HG02642 (cell line): ENCODE results near the gene FEM1B.
"Not testable (repeated sequence)": the region's sequence is repeated elsewhere in the genome, so short reads cannot be mapped to it uniquely, and the experiment has no call there.

Experiments used
- ATAC-seq: cut with Tn5 transposase; IDR thresholded peaks from one replicate; pipeline ENCODE4 v1.9.1; 2021; ENCODE audit warnings: mild to moderate bottlenecking; ENCODE audit not compliant: unreplicated experiment, poor library complexity

Gene FEM1B

DNA sequence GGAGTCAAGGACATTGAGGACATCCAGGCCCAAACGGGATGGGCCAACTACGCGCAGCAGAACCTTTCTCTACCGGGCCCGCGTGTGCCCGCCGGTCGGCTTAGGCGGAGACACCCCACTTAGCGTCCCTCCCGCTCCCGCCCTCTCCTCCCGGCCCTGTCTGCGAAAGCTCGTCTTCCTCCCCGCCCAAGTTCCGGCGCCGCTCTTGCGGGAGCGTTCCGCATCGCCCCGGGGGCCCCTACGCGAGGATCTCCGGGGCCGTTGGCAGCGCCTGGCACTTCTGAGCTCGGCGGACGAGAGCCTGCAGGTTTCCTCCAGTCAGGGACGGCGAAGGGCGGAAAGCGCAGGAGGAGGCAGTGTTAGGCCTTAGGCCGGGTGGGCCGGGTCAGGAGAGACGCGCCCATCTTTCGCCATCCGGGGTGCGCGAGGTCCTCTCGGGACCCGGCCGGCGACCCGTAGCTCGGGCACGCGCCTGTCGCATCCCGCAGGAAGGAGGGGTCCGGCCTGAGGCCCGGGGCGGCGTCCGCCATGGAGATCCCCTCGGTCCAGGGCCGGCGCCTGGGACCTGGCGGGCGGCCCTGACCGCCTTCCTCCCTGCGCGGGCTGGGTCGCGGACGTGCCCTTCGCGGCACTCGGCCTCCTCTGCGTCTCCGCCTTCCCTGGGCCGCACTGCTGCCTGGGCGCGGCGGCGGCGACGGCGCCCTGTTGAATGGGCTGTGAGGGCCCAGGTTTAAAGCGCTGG lies at the start of gene FEM1B:
FEM1B (plus strand) TSS at position 143 of the 742 bp plus-strand sequence. CDS start 673 bp downstream, outside the sequence.
- ATAC-seq = peak; percentile 78

DNA sequence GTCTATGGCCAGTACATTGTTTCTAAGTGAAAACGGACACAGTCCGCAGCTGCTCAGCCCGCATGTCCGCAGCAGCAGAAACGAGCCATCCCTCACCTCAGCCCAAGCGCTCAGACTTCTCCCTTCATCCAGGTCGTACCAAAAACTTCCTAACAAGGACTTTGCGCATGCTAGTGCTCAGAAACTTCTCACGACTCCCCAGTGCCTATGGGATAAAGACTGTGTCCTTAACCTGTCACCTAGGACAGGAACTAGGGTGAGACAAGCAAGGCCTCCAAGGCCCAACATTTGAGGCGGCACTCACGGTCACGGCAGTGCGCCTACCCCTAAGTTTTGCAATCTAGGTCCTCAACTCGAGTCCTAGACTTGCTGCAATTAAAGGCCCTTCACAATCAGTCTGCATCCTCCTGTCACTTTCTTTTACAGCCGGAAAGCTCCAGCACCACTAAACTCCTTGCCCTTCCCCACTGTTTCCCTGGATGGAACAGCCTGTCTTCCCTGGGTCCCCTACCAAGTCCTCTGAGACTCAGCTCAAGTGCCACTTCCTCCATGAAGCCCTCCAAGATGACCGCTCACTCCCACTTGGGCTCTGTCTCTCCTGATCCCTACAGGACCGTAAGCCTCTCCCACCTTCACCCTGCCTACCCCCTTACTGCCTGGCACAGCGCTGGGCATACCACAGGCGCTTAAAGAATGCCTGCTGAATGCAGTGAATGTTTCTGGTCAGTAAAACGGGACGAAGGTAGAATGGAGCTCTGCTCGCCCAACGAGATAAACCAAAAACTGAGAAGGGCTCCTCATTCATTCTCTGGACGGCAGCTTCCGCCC lies 49.2 kb upstream of the FEM1B start:
- ATAC-seq = no peak

DNA sequence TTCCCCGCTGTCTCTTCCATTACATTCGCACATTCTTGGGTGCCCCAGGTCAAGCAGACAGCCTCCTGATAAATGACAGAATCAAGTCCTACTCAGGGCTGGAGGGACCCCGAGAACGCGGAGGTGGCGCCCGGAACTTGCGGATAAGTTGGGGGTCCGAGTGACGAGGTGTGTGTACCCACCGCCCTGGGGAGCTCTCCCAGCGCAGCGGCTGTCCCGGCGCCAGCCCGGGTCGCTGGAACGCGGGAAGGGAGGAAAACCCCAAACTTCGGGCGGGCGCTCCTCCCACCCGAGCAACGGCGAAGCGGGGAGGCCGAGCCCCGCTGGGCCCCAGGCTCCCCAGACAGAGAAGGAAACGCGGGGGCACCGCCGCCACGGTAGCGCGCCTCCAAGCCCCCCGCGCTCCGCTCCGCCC lies 48.6 kb upstream of the FEM1B start:
- no peak for ATAC-seq

DNA sequence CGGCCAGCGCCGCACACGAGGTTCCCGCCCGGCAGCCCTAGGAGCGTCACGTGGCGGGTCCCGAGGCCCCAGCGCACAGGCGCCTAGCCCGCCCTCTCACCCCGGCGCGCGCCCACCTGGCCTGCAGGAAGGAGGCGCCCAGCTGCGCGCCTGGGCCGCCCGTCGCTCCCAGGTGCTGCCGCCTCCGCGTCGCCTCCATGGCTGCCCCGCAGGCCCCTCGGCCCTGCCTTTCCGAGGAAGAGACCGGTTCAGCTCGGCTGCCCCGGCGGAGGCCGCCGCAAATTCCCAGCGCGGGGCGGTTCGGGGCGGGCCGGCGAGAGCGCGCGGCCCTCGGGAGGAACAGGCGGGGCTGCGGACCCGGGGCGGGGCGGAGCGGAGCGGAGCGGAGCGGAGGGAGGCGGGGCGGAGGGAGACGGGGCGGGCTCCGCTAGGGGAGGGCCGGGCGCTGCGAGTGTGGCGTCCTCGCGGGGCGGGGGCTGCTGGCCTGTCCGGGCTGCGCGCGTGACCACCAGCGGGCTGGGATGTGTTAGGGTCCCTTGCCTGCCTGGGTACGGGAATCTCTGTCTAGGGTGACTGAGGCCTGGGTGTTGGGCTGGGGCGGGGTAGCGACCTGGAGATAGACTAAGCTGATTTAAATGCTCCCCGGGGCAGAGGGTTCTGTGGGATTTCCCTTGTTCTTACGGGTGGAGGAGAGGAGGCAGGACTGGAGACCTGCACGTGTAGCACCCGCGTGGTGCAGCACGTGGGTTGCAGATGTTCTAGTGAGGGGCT lies 48.0 kb upstream of the FEM1B start, which contains the start of gene CLN6:
CLN6 (minus strand) TSS at position 343 of the 771 bp plus-strand sequence; CDS start at position 199, 144 bp downstream.
- ATAC-seq = peak; percentile 83

DNA sequence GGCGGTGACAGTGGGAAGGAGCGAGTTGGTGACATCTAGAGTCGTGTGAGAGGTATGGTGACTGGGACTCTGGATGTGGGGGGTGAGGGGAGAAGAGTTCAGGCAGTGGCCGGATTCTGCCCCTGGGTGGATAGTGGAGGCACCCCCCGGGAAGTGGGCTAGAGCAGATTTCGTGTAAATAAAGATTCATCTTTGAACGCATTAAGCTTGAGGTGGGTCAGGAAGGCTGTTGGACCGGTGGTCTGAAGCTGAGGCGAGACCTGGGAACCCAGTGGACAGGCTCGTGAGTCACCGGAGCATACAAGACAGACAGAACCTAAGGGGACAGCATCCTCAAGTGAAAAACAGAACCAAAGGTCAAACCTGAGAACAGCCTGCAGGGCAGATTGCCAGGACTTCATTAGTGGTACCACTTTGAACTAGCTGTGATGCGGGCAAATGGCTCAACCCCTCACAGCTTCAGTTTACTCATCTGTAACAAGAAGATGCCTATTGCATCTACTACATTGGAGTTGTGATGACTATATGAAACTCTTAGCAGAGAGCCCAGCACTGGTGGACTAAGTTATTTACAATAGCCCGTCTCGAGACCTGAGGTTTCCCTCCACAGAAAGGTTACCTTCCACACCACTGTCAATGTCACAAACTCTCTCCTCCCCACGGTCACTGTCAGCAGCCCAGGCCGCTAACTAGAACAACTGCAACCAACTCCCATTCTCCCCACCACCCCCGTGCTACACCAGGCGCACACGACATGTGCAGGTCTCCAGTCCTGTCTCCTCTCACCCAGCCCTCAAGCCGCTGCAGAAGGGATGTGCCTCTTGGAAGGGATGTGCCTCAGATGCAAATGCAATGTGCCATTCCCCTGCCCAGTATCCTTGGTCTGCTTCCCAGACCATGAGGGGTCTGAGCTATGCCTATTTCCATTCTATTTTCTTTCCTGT lies 47.1 kb upstream of the FEM1B start:
- no peak for ATAC-seq

DNA sequence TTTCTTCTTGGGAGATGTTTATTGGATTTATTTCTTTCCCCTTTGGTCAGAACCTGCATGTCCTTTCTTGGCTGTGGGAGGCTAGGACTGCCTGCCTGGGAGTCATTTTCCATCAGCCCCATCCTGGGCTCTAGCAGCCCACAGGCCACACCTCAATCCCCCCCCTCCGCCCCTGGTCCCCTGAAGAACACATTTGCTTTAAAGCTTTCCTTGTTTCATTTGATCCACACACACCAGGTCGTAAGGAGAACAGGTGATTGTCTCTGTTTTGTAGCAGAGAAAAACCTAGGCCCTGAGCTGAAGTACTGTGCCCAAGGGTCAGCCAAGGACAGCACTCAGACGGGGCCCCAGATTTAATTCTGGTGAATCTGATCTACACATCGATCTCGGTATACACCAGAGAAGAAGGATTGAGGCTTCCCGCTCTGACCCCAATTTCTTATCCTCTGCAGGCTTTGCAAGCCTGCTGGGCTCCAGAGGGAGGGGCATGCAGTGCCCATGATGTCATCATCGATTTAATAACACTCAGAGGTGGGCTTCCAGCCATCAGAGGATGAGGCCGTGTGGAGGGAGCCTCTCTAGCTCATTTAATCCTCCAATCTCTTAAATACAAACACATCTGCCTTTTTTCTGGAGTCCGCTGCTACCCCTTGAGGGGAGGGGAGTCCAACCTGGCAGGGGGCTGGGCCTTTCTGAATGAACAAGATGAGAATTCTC lies 46.3 kb upstream of the FEM1B start:
- ATAC-seq = no peak

DNA sequence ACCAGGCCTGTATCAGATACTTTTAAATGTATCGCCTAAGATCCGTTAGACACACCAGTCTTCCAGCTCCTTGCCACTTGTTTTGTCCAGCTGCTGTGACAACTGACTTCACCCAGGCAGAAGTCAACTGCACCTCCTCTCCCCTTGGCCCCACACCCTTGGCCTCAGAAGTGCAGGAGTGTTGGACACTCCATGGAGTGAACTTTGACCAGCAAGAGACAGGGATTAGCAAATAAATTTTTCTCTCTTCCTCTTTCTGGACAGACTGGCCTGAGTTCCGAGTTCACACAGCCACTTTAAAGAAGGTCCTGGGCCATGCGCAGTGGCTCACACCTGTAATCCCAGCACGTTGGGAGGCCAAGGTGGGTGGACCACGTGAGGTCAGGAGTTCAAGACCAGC lies 45.1 kb upstream of the FEM1B start:
- no peak for ATAC-seq

DNA sequence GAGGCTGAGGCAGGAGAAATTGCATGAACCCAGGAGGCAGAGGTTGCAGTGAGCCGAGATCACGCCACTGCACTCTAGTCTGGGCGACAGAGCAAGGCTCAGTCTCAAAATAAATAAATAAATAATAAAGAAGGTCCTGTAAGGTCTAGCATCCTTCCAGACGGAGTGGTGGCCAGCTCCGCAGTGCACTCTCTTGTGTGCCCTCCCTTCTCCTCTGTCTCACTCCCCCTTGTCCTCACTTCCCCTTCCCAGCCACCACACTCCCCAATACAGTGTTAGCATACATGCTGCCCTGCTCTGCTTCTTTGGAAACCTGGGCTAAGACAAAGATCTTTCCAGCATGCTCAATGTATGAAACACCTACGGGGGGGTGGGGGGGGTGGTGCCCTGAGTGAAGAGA lies 44.6 kb upstream of the FEM1B start:
- ATAC-seq = no peak

DNA sequence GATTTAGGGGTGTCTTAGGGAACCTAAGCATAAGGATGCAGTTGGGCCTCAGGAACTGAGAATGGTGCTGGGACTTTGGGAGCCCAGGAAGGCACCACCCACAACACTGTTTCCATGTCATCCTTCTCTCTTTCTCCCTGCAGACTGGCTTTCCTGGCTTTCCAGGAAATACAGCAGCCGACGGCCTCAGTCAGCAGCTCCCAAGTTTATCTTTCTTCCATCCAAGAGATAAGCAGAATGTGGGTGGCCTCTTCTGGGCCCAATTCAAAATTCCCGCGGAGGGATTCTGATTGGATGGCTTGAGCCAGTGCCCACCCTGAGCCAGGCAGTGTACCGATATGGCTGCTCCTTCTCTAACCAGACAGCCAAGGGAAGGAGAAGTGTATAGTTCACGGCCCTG lies 43.5 kb upstream of the FEM1B start:
- no peak for ATAC-seq

DNA sequence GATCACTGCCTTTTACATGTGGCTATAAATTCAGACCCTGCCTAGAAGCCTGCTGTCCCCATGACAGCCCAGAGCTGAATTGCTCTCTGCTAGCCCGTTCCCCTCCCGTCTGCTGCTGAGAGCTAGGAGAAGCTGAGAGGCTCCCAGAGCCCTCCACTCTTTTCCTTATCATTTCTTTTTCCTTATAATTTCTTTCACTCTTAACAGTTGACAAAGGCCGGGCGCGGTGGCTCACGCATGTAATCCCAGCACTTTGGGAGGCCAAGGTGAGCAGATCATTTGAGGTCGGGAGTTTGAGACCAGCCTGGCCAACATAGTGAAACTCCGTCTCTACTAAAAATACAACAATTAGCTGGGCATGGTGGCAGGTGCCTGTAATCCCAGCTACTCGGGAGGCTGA lies 43.0 kb upstream of the FEM1B start:
- not testable (repeated sequence) for ATAC-seq

DNA sequence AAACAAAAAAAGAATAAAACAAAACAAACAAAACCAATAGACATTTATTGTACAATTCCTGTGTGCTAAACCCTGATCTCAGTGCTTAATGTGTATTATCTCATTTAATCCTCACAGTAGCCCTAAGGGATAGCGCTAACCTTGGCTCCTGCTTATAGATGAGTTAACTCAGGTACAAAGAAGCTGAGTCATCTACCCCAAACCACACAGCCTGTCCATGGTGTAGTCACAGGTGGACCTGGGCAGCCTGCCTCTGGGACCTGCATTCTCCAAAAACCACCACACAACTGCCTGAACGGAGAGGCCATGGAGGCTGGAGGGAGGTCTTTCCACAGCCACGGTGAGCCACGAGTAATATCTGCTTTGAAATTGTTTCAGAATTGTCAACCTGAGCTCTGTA lies 42.5 kb upstream of the FEM1B start:
- no peak for ATAC-seq

DNA sequence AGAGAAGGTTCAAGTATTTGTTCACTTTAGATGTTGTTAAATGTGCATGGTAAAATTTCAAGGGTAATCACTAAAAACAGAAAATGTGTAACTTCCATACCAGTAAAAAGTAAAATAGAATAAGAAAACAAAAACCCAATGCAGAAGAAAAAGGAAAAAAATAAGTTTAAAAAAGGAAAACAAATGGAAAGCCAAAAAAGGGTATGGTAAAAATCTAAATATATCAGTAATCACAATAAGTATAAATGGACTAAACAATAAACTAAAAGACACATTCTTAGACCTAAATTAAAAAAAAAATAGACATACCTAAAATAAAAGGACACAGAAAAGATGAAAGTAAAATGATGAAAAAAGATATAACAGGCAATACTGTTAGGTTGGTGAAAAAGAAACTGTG lies 38.5 kb upstream of the FEM1B start:
- ATAC-seq = no peak

DNA sequence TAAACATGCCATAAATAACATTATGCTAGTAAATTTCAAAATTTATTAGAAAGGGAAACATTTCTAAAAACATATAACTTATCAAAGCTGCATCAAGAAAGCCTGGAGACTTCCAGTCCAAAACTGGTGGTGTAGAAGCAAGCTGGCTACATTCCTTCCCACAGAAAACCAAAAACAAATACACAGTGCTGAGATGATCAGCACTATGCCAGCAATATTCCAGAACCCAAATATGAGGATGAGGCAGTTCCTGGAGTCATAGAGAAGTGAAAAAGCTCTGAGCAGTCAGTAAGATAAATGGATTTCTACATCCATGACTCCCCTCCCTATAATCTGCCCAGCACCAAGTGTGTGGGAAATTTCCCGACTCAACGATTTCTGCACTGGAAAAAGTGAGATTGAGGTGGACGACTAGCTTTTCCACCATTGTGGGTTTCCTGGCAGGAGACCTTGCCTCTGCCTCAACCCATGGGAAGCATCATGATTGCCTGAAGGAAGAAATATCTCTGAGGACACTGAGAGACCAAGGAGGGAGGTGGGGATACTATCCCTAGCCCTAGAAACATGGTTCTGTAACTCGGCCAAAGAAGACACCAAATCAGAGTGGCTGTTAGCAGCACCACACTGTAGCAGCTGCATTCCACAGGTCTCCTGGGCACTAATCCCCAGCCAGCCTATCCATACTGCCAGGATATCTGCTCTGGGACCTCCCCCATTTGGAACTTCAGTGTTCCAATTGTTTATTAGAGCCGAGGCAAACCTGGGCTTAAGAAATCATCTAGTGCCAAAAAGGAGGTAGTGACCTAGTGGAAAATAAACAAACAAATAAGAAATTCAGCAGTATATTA lies 36.2 kb upstream of the FEM1B start:
- ATAC-seq = no peak

DNA sequence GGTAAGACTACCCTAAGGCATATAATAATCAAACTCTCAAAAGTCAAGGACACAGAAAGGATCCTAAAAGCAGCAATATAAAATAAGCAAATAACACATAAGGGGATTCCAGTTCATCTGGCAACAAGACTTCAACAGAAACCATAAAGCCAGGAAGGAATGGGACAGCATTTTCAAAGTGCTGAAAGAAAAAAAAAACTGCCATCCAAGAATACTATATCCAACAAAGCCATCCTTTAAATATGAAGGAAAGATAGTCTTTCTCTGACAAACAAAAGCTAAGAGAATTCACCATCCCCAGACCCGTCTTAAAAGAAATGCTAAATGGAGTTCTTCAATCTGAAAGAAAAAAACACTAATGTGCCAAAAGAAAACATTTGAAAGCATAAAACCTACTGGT lies 33.3 kb upstream of the FEM1B start:
- no peak for ATAC-seq

DNA sequence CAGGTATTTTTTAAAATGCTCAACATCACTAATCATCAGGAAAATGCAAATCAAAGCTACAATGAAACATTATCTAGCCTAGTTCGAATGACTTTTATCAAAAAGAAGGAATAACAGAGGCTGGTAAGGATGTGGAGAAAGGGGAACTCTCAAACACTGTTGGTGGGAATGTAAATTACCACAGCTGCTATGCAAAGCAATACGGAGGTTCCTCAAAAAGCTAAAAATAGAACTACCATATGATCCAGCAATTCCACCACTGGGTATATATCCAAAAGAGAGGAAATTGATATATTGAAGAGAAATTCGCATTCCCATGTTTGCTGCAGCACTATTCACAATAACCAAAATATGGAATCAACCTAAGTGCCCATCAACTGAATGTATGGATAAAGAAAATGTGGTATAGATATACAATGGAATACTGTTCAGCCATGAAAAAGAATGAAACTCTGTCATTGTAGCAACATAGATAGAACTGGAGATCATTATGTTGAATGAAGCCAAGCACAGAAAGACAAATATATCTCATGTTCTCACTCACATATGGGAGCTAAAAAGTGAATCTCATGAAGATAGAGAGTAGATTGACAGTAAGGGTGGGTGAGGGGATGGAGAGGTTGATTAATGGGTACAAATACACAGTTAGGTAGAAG lies 28.4 kb upstream of the FEM1B start:
- no peak for ATAC-seq

DNA sequence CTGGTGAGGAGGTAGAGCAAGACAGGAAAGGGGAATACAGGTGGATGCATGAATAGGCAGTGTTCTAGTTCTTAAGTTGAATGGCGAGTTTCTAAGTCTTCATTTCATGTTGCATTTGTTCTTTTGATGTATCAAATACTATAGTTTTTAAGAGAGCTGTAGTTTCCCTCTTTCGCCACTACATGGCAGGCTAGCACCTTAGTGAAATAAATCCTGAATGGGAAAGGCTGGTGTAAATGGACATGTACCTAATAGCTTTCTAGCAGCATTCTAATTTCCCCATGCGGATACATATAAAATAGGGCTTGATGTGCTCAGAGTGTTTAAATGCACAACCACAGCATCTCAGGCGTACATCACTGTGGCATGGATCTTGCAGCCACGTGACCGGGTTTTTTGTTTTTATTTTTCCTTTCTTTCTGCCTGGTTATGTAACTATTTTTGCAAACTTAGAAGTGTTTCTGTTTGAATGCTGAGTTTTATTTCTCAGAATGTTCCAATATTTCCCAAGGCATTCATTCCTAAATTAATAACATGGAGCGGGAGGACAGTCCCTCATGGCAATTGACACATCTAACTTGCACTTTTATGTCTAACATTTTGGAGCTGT lies 24.5 kb upstream of the FEM1B start:
- ATAC-seq = no peak
